ENCODE measurements around the gene ARHGEF5. TPM values are rescaled to one million over a fixed set of nuclear protein-coding genes. Genes with fewer than 3 reads are reported as not detected.
"Not testable (repeated sequence)": the region's sequence is repeated elsewhere in the genome, so short reads cannot be mapped to it uniquely, and the experiment has no call there.

ARHGEF5 gene
- total RNA-seq, 1 donor from 2014 or later, result 10.5 TPM

- no peak overlapping the region for H3K4me3 ChIP-seq (ENCODE audit: low read depth, low read length)
- TF ChIP-seq CTCF (IDR thresholded peaks at IDR 0.05; ENCODE audit: insufficient read depth, low read length, severe bottlenecking), result no peak
- no peak for FAIRE-seq
Measured at GRCh38 chr7:144414815-144415214, 59.6 kb downstream of the ARHGEF5 start.

GRCh38 chr7:144415858-144416257, 60.7 kb downstream of the ARHGEF5 start:
- Histone ChIP-seq H3K36me3 (ENCODE audit: control insufficient read depth, insufficient read depth, low read length) (no peaks in the 10 kb centered on the region), H3K4me3 (ENCODE audit: low read depth, low read length) (no peak overlapping the region), H3K27me3 (ENCODE audit: control insufficient read depth, insufficient read depth, low read length) (no peaks in the 10 kb centered on the region)
- TF ChIP-seq CTCF (IDR thresholded peaks at IDR 0.05; ENCODE audit: insufficient read depth, low read length, severe bottlenecking), result no peak
- FAIRE-seq (no peak), DNase-seq (ENCODE audit: low read depth) (peak; percentile 61)

More at GRCh38 chr7:144414815-144415214, 59.6 kb downstream of the ARHGEF5 start:
- H3K36me3 ChIP-seq (ENCODE audit: control insufficient read depth, insufficient read depth, low read length), result no peaks in the 10 kb centered on the region
- H3K27me3 ChIP-seq (ENCODE audit: control insufficient read depth, insufficient read depth, low read length), result no peaks in the 10 kb centered on the region
- no peak for DNase-seq (ENCODE audit: low read depth)

GRCh38 chr7:144416341-144416740, 61.1 kb downstream of the ARHGEF5 start:
- Histone ChIP-seq H3K4me3 (ENCODE audit: low read depth, low read length) (no peak overlapping the region), H3K36me3 (ENCODE audit: control insufficient read depth, insufficient read depth, low read length) (no peaks in the 10 kb centered on the region), H3K27me3 (ENCODE audit: control insufficient read depth, insufficient read depth, low read length) (no peaks in the 10 kb centered on the region)
- DNase-seq (ENCODE audit: low read depth) (peak; percentile 97), FAIRE-seq (no peak)
- no peak for TF ChIP-seq CTCF (IDR thresholded peaks at IDR 0.05; ENCODE audit: insufficient read depth, low read length, severe bottlenecking)

GRCh38 chr7:144418931-144419330, 63.7 kb downstream of the ARHGEF5 start:
- FAIRE-seq; H3K4me3 ChIP-seq (ENCODE audit: low read depth, low read length); H3K36me3 ChIP-seq (ENCODE audit: control insufficient read depth, insufficient read depth, low read length); H3K27me3 ChIP-seq (ENCODE audit: control insufficient read depth, insufficient read depth, low read length): not testable (repeated sequence)
- DNase-seq (ENCODE audit: low read depth), result peak; percentile 53

GRCh38 chr7:144427539-144427938, 72.3 kb downstream of the ARHGEF5 start:
- not testable (repeated sequence) for H3K27me3 ChIP-seq (ENCODE audit: control insufficient read depth, insufficient read depth, low read length); FAIRE-seq; H3K36me3 ChIP-seq (ENCODE audit: control insufficient read depth, insufficient read depth, low read length); DNase-seq (ENCODE audit: low read depth); H3K4me3 ChIP-seq (ENCODE audit: low read depth, low read length)

- no peaks in the 10 kb centered on the region for H3K36me3 ChIP-seq (ENCODE audit: control insufficient read depth, insufficient read depth, low read length)
- no peak for DNase-seq (ENCODE audit: low read depth)
- FAIRE-seq, result no peak
- no peak for TF ChIP-seq CTCF (IDR thresholded peaks at IDR 0.05; ENCODE audit: insufficient read depth, low read length, severe bottlenecking)
- H3K27me3 ChIP-seq (ENCODE audit: control insufficient read depth, insufficient read depth, low read length), result no peaks in the 10 kb centered on the region
- no peak overlapping the region for H3K4me3 ChIP-seq (ENCODE audit: low read depth, low read length)
Measured at GRCh38 chr7:144428431-144428830, 73.2 kb downstream of the ARHGEF5 start.

Other genes with a start within 250 kb of the ARHGEF5 start
- not detected in 2 replicates for gene OR2A2, start 245.8 kb upstream of the ARHGEF5 start, total RNA-seq
- not detected in 2 replicates for gene OR2A14, start 232.2 kb upstream of the ARHGEF5 start, total RNA-seq
- 0.53 and 2.2 TPM in 2 replicates for gene CTAGE4, start 171.9 kb upstream of the ARHGEF5 start, total RNA-seq
- 25.8 and 30.3 TPM in 2 replicates for gene ARHGEF35, start 159.6 kb upstream of the ARHGEF5 start, total RNA-seq
- gene OR2A42, start 115.8 kb upstream of the ARHGEF5 start, total RNA-seq, result not detected in 2 replicates
- 0.53 and 1.7 TPM in 2 replicates for gene OR2A7, start 90.6 kb upstream of the ARHGEF5 start, total RNA-seq
- 1.7 and 2.4 TPM in 2 replicates for gene CTAGE8, start 86.1 kb upstream of the ARHGEF5 start, total RNA-seq
- gene OR2A1, start 43.0 kb upstream of the ARHGEF5 start, total RNA-seq, result not detected in 2 replicates
- not detected in 2 replicates for gene NOBOX, start 48.3 kb downstream of the ARHGEF5 start, total RNA-seq